Fibroblast of mammary gland (primary cell): ENCODE measurements around the gene PLA2G2C.
"Not testable (repeated sequence)": the region's sequence is repeated elsewhere in the genome, so short reads cannot be mapped to it uniquely, and the experiment has no call there.

ENCODE experiments used
- DNase-seq: peaks from one replicate; pipeline ENCODE4 v3.0.0-alpha.2; 2010; ENCODE audit warnings: low read depth
- H3K4me3 ChIP-seq: 2 replicates; pipeline ENCODE4 v1.5.1; 2011; ENCODE audit warnings: low read depth, mild to moderate bottlenecking, low read length, moderate library complexity; ENCODE audit not compliant: control insufficient read depth
- CTCF ChIP-seq: conservative IDR thresholded peaks from 2 replicates; pipeline ENCODE4 v1.5.1; 2011; ENCODE audit warnings: low read depth, low read length, inconsistent platforms; ENCODE audit not compliant: control insufficient read depth, insufficient read depth

PLA2G2C gene

GRCh38 chr1:20228314-20228825, 42.1 kb upstream of the PLA2G2C start:
- no peak for DNase-seq
- TF ChIP-seq CTCF = no peak
- H3K4me3 ChIP-seq = no peak overlapping the region

GRCh38 chr1:20227704-20228103, 41.4 kb upstream of the PLA2G2C start:
- DNase-seq = no peak
- no peak for TF ChIP-seq CTCF
- no peak overlapping the region for H3K4me3 ChIP-seq

GRCh38 chr1:20224546-20224945, 38.2 kb upstream of the PLA2G2C start:
- no peak for DNase-seq
- TF ChIP-seq CTCF = no peak
- H3K4me3 ChIP-seq = no peak overlapping the region

- no peak overlapping the region for H3K4me3 ChIP-seq
- TF ChIP-seq CTCF = no peak
- no peak for DNase-seq
Measured at GRCh38 chr1:20223551-20224419, 37.5 kb upstream of the PLA2G2C start.

- no peak for DNase-seq
- no peak overlapping the region for H3K4me3 ChIP-seq
- TF ChIP-seq CTCF = no peak
Measured at GRCh38 chr1:20223106-20223505, 36.8 kb upstream of the PLA2G2C start.

GRCh38 chr1:20220036-20220435, 33.7 kb upstream of the PLA2G2C start:
- DNase-seq = no peak
- H3K4me3 ChIP-seq = no peak overlapping the region
- no peak for TF ChIP-seq CTCF

GRCh38 chr1:20219053-20219452, 32.7 kb upstream of the PLA2G2C start:
- not testable (repeated sequence) for DNase-seq

More at GRCh38 chr1:20219053-20219452, 32.7 kb upstream of the PLA2G2C start:
- not testable (repeated sequence) for H3K4me3 ChIP-seq
